GM12878 (cell line): ENCODE results near the gene APEX1. TPM values are rescaled to one million over a fixed set of nuclear protein-coding genes. Genes with fewer than 3 reads are reported as not detected.
A peak's percentile ranks its signal among the peaks of the same experiment; 100 is the strongest.

ENCODE experiments used
- ATF7 ChIP-seq: fragments of 450-650 bp; IDR thresholded peaks from 2 replicates; pipeline ENCODE4 v1.6.1; 2016; ENCODE audit warnings: low read depth, mild to moderate bottlenecking
- ESRRA ChIP-seq: IDR thresholded peaks from 2 replicates; pipeline ENCODE4 v1.6.1; 2012; ENCODE audit warnings: mild to moderate bottlenecking, low read length, improper control_type of control experiment
- FOXM1 ChIP-seq: IDR thresholded peaks from 2 replicates; pipeline ENCODE4 v1.6.1; 2012; ENCODE audit warnings: low read depth, mild to moderate bottlenecking, inconsistent platforms, low read length, moderate library complexity
- GABPA ChIP-seq: IDR thresholded peaks from 2 replicates; pipeline ENCODE4 v1.6.1; 2014; ENCODE audit warnings: antibody characterized with exemption, low read depth, mild to moderate bottlenecking, inconsistent platforms
- KLF5 ChIP-seq: fragments of 450-650 bp; IDR thresholded peaks from 2 replicates; pipeline ENCODE4 v1.6.1; 2014; ENCODE audit warnings: mild to moderate bottlenecking; ENCODE audit not compliant: partially characterized antibody
- LARP7 ChIP-seq: fragments of 450-650 bp; IDR thresholded peaks from 2 replicates; pipeline ENCODE4 v1.6.1; 2017; ENCODE audit warnings: mild to moderate bottlenecking
- MYB ChIP-seq: fragments of 150-350 bp; IDR thresholded peaks from 2 replicates; pipeline ENCODE4 v1.6.1; 2014; ENCODE audit warnings: mild to moderate bottlenecking, low read depth, low read length, borderline replicate concordance
- MYC ChIP-seq: IDR thresholded peaks from 2 replicates; pipeline ENCODE4 v1.6.1; 2011; ENCODE audit warnings: mild to moderate bottlenecking, low read length, moderate library complexity, inconsistent platforms; ENCODE audit not compliant: insufficient read depth, insufficient replicate concordance, insufficient read length, severe bottlenecking
- NKRF ChIP-seq: fragments of 450-650 bp; conservative IDR thresholded peaks from 2 replicates; pipeline ENCODE4 v1.6.1; 2017; ENCODE audit warnings: mild to moderate bottlenecking, moderate library complexity
- RAD51 ChIP-seq: fragments of 450-650 bp; IDR thresholded peaks from 2 replicates; pipeline ENCODE4 v1.6.1; 2016; ENCODE audit warnings: moderate library complexity, mild to moderate bottlenecking, inconsistent platforms
- SIN3A ChIP-seq: IDR thresholded peaks from 2 replicates; pipeline ENCODE4 v1.6.1; 2012; ENCODE audit warnings: low read depth, low read length, improper control_type of control experiment
- SPI1 ChIP-seq: IDR thresholded peaks from 2 replicates; pipeline ENCODE4 v1.6.1; 2011; ENCODE audit warnings: low read depth, mild to moderate bottlenecking, low read length, moderate library complexity, borderline replicate concordance; ENCODE audit not compliant: insufficient read depth
- TCF12 ChIP-seq: IDR thresholded peaks from 2 replicates; pipeline ENCODE4 v1.6.1; 2011; ENCODE audit warnings: low read depth, mild to moderate bottlenecking, low read length
- YY1 ChIP-seq: IDR thresholded peaks from 2 replicates; pipeline ENCODE4 v1.6.1; 2011; ENCODE audit warnings: low read depth, mild to moderate bottlenecking, low read length
- ZNF24 ChIP-seq: fragments of 450-650 bp; IDR thresholded peaks from 2 replicates; pipeline ENCODE4 v1.6.1; 2017; ENCODE audit warnings: antibody characterized with exemption, mild to moderate bottlenecking
- polyA plus RNA-seq, 11 experiments: library from polyadenylated mRNA; depleted of rRNA in 4 of 11; unstranded in 6 of 11; stranded (reverse) in 5 of 11; fragments of >200 nt; fragmentation: Nextera tagmentation in 4 of 11; fragmentation: Illumina TruSeq in 1 of 11; extraction: Ambion mirVana in 4 of 11; extraction: Trizol in 1 of 11; gene quantifications; 1 replicate in 1 of 11; 2 replicates in 10 of 11; pipeline versions ENCODE4 v1.2.1 to v1.2.3, GENCODE V29; 2011 to 2016; ENCODE audit warnings: inconsistent platforms in 2 of 11, missing spikeins in 2 of 11, low read depth in 1 of 11
- total RNA-seq, 4 experiments: library from RNA; depleted of rRNA in 3 of 4; stranded (reverse); fragments of >200 nt in 3 of 4; fragmentation: Illumina TruSeq in 1 of 4; extraction: Trizol in 1 of 4; gene quantifications; 2 replicates each; pipeline versions ENCODE4 v1.2.1 to v1.2.3, GENCODE V29; 2013 to 2021
- TF ChIP-seq, protein P1 (sequence below): fragments of 450-650 bp; IDR thresholded peaks from 2 replicates; pipeline ENCODE4 v1.6.1; 2017; ENCODE audit warnings: mild to moderate bottlenecking
- TF ChIP-seq, protein P2 (sequence below): fragments of 450-650 bp; IDR thresholded peaks from 2 replicates; pipeline ENCODE4 v1.6.1; 2017; ENCODE audit warnings: mild to moderate bottlenecking, moderate library complexity
- TF ChIP-seq, protein P3 (sequence below): IDR thresholded peaks from 2 replicates; pipeline ENCODE4 v1.6.1; 2011; ENCODE audit warnings: borderline replicate concordance, low read depth, mild to moderate bottlenecking, moderate library complexity, mixed read lengths, low read length; ENCODE audit not compliant: insufficient read depth; ENCODE audit errors: extremely low read length
- TF ChIP-seq, protein P4 (sequence below): fragments of 450-650 bp; IDR thresholded peaks from 2 replicates; pipeline ENCODE4 v1.6.1; 2016; ENCODE audit warnings: mild to moderate bottlenecking

APEX1 gene
- total and polyA plus RNA-seq, 10 of the 15 experiments (the other 5 are each of a cell fraction or from before 2014, with no cell fraction given), result 115 to 407 (median 300) TPM

DNA sequence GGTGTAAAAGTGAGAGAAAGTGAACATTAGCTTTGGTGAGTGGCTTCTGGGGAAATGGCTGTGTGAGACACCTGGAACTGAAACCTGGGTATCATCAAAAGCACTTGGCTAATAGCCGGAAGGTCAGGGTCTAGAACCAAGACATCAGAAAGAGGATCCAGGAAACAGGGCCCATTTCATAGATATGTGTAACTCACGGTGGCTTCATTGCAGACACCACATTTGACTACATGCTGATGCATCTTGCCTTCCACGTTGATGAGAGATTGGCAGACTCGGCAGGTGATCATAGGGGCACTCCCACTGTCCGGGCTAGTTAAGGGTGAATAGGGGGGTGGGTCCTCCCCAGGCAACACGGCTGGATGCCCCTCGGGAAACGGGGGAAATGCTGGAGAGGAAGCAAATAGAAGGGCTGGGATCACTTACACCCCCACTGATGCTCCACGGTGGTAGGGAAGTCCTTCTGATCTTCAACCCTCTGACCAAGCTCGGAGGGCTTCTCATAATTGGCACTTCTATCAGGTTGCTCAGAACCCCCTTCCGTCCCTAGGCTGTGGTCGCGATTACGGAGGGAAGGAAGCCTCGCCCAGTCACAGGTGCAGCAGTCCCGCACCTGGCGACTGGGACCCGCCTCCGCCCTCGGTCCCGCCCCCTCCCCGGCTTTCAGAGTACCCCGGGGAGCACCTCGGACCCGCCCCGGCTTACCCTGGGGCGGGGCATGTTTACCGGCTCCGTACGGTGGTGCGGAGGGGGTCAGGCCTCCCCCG lies 5.6 kb downstream of the APEX1 start (continued):
- TF ChIP-seq KLF5 (no peak), YY1 (no peak), SPI1 (peak; percentile 69; the same call in 1 of the 2 replicates), TCF12 (0 out of 2 replicates have a peak, but pooled peaks have one; percentile 22), ESRRA (no peak), GABPA (no peak), FOXM1 (no peak), LARP7 (no peak), MYC (no peak), SIN3A (peak; percentile 24; the same call in 1 of the 2 replicates), MYB (no peak), RAD51 (no peak), NKRF (no peak), ZNF24 (no peak), ATF7 (no peak)
- TF ChIP-seq, protein P1, sequence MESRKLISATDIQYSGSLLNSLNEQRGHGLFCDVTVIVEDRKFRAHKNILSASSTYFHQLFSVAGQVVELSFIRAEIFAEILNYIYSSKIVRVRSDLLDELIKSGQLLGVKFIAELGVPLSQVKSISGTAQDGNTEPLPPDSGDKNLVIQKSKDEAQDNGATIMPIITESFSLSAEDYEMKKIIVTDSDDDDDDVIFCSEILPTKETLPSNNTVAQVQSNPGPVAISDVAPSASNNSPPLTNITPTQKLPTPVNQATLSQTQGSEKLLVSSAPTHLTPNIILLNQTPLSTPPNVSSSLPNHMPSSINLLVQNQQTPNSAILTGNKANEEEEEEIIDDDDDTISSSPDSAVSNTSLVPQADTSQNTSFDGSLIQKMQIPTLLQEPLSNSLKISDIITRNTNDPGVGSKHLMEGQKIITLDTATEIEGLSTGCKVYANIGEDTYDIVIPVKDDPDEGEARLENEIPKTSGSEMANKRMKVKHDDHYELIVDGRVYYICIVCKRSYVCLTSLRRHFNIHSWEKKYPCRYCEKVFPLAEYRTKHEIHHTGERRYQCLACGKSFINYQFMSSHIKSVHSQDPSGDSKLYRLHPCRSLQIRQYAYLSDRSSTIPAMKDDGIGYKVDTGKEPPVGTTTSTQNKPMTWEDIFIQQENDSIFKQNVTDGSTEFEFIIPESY, result no peak
- TF ChIP-seq, protein P2, sequence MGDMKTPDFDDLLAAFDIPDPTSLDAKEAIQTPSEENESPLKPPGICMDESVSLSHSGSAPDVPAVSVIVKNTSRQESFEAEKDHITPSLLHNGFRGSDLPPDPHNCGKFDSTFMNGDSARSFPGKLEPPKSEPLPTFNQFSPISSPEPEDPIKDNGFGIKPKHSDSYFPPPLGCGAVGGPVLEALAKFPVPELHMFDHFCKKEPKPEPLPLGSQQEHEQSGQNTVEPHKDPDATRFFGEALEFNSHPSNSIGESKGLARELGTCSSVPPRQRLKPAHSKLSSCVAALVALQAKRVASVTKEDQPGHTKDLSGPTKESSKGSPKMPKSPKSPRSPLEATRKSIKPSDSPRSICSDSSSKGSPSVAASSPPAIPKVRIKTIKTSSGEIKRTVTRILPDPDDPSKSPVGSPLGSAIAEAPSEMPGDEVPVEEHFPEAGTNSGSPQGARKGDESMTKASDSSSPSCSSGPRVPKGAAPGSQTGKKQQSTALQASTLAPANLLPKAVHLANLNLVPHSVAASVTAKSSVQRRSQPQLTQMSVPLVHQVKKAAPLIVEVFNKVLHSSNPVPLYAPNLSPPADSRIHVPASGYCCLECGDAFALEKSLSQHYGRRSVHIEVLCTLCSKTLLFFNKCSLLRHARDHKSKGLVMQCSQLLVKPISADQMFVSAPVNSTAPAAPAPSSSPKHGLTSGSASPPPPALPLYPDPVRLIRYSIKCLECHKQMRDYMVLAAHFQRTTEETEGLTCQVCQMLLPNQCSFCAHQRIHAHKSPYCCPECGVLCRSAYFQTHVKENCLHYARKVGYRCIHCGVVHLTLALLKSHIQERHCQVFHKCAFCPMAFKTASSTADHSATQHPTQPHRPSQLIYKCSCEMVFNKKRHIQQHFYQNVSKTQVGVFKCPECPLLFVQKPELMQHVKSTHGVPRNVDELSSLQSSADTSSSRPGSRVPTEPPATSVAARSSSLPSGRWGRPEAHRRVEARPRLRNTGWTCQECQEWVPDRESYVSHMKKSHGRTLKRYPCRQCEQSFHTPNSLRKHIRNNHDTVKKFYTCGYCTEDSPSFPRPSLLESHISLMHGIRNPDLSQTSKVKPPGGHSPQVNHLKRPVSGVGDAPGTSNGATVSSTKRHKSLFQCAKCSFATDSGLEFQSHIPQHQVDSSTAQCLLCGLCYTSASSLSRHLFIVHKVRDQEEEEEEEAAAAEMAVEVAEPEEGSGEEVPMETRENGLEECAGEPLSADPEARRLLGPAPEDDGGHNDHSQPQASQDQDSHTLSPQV, result no peak
- TF ChIP-seq, protein P3, sequence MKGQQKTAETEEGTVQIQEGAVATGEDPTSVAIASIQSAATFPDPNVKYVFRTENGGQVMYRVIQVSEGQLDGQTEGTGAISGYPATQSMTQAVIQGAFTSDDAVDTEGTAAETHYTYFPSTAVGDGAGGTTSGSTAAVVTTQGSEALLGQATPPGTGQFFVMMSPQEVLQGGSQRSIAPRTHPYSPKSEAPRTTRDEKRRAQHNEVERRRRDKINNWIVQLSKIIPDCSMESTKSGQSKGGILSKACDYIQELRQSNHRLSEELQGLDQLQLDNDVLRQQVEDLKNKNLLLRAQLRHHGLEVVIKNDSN, result no peak
- TF ChIP-seq, protein P4, sequence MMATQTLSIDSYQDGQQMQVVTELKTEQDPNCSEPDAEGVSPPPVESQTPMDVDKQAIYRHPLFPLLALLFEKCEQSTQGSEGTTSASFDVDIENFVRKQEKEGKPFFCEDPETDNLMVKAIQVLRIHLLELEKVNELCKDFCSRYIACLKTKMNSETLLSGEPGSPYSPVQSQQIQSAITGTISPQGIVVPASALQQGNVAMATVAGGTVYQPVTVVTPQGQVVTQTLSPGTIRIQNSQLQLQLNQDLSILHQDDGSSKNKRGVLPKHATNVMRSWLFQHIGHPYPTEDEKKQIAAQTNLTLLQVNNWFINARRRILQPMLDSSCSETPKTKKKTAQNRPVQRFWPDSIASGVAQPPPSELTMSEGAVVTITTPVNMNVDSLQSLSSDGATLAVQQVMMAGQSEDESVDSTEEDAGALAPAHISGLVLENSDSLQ, result peak; percentile 15; the same call in 1 of the 2 replicates
